Breast epithelium (tissue), 3 donors: Measurements from ENCODE around the gene GNAI3.

Experiments used
- CTCF ChIP-seq, 3 donors: fragments of 450-650 bp; IDR thresholded peaks; one replicate each; pipeline ENCODE4 v1.5.1; 2016 to 2017; ENCODE audit warnings: antibody characterized with exemption in 3 of 3, mild to moderate bottlenecking in 3 of 3, moderate library complexity in 3 of 3
- POLR2A ChIP-seq: fragments of 450-650 bp; IDR thresholded peaks from one replicate; pipeline ENCODE4 v1.6.1; 2016; ENCODE audit warnings: antibody characterized with exemption, mild to moderate bottlenecking, moderate library complexity

GRCh38 chr1:109641861-109642260 is 93.4 kb downstream of the GNAI3 start:
- no peak for TF ChIP-seq CTCF (IDR thresholded peaks at IDR 0.05)
- no peak for TF ChIP-seq POLR2A
